Measurements from ENCODE around the gene MBNL1. TPM values are rescaled to one million over a fixed set of nuclear protein-coding genes. Genes with fewer than 3 reads are reported as not detected.

MBNL1 gene
- total RNA-seq, 2 donors from 2014 or later, result 1.3 to 4.9 TPM

GRCh38 chr3:152383136-152383606, 114.4 kb downstream of the MBNL1 start:
- no peak overlapping the region for H3K4me3 Mint-ChIP-seq
- DNase-seq, result no peak
- Histone ChIP-seq H3K4me1 (ENCODE audit: control insufficient read depth, insufficient read depth, low read length) (peaks cover 2% of the 10 kb centered on the region), H3K36me3 (ENCODE audit: control insufficient read depth, insufficient read depth, low read length) (no peaks in the 10 kb centered on the region), H3K4me3 (ENCODE audit: low read length) (no peak overlapping the region), H3K27me3 (ENCODE audit: control insufficient read depth, insufficient read depth, low read length, poor library complexity, severe bottlenecking) (no peaks in the 10 kb centered on the region), H3K9ac (ENCODE audit: extremely low read depth, low read length, poor library complexity, severe bottlenecking) (no peak overlapping the region), H3K9me3 (ENCODE audit: control insufficient read depth, low read length) (no peaks in the 10 kb centered on the region), H3K27ac (ENCODE audit: low read depth, low read length) (no peak overlapping the region)
- no peaks in the 10 kb centered on the region for H3K36me3 Mint-ChIP-seq (ENCODE audit: low read depth)
- no peak for TF ChIP-seq CTCF (conservative IDR thresholded peaks at IDR 0.05)
- no peaks in the 10 kb centered on the region for H3K27me3 Mint-ChIP-seq (ENCODE audit: insufficient read depth)
- H3K27ac Mint-ChIP-seq, result no peak overlapping the region
- 85 to 89% methylated on average over 1 of the region's 1 CpG for WGBS, 2 experiments (ENCODE audit: insufficient coverage in 1 of 2, insufficient read length in 1 of 2)
- no peaks in the 10 kb centered on the region for H3K9me3 Mint-ChIP-seq
- peaks cover 3% of the 10 kb centered on the region for H3K4me1 Mint-ChIP-seq

- H3K9me3 Mint-ChIP-seq, result no peaks in the 10 kb centered on the region
- no peaks in the 10 kb centered on the region for H3K27me3 Mint-ChIP-seq (ENCODE audit: insufficient read depth)
- H3K4me3 Mint-ChIP-seq, result no peak overlapping the region
- no peaks in the 10 kb centered on the region for H3K36me3 Mint-ChIP-seq (ENCODE audit: low read depth)
- no peaks in the 10 kb centered on the region for H3K9me3 ChIP-seq (ENCODE audit: control insufficient read depth, low read length)
- no peak overlapping the region for H3K9ac ChIP-seq (ENCODE audit: extremely low read depth, low read length, poor library complexity, severe bottlenecking)
- no peak for DNase-seq
- no peak for TF ChIP-seq CTCF (conservative IDR thresholded peaks at IDR 0.05)
- peaks cover 2% of the 10 kb centered on the region for H3K4me1 ChIP-seq (ENCODE audit: control insufficient read depth, insufficient read depth, low read length)
- H3K27ac ChIP-seq (ENCODE audit: low read depth, low read length), result no peak overlapping the region
- no peaks in the 10 kb centered on the region for H3K36me3 ChIP-seq (ENCODE audit: control insufficient read depth, insufficient read depth, low read length)
- no peaks in the 10 kb centered on the region for H3K27me3 ChIP-seq (ENCODE audit: control insufficient read depth, insufficient read depth, low read length, poor library complexity, severe bottlenecking)
- no peak overlapping the region for H3K4me3 ChIP-seq (ENCODE audit: low read length)
- peaks cover 3% of the 10 kb centered on the region for H3K4me1 Mint-ChIP-seq
- H3K27ac Mint-ChIP-seq, result no peak overlapping the region
Observed at GRCh38 chr3:152384412-152384811, 115.7 kb downstream of the MBNL1 start.

DNA sequence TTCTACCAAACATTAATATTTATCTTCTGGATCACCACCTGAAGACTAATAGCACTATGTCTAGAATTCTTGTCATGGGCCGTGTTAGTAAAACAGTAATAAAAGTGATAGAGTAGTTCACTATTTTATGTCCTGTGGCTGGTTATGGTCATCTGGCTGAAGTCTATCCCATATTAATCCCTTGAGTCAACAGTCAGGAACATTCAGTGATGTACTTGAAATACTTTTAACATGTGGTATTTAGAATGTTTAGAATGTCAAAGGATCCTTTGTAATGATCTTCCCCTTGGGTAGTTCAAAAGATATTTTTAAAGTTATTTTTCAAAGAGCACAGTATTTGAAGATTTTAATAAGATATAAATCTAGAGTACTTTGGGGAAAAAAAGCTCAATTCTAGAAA, 117.0 kb downstream of the MBNL1 start:
- Mint-ChIP-seq H3K36me3 (ENCODE audit: low read depth) (no peaks in the 10 kb centered on the region), H3K9me3 (no peaks in the 10 kb centered on the region), H3K4me3 (no peak overlapping the region), H3K27ac (no peak overlapping the region), H3K4me1 (peaks cover 3% of the 10 kb centered on the region), H3K27me3 (ENCODE audit: insufficient read depth) (no peaks in the 10 kb centered on the region)
- Histone ChIP-seq H3K4me1 (ENCODE audit: control insufficient read depth, insufficient read depth, low read length) (peaks cover 2% of the 10 kb centered on the region), H3K27ac (ENCODE audit: low read depth, low read length) (no peak overlapping the region), H3K36me3 (ENCODE audit: control insufficient read depth, insufficient read depth, low read length) (no peaks in the 10 kb centered on the region), H3K27me3 (ENCODE audit: control insufficient read depth, insufficient read depth, low read length, poor library complexity, severe bottlenecking) (no peaks in the 10 kb centered on the region), H3K9ac (ENCODE audit: extremely low read depth, low read length, poor library complexity, severe bottlenecking) (no peak overlapping the region), H3K9me3 (ENCODE audit: control insufficient read depth, low read length) (no peaks in the 10 kb centered on the region), H3K4me3 (ENCODE audit: low read length) (no peak overlapping the region)
- no peak for TF ChIP-seq CTCF (conservative IDR thresholded peaks at IDR 0.05)
- 80 to 95% methylated on average over 1 of the region's 1 CpG for WGBS, 2 experiments (ENCODE audit: insufficient coverage in 1 of 2, insufficient read length in 1 of 2)
- DNase-seq, result no peak
